ENCODE data around the gene KNCN. TPM values are rescaled to one million over a fixed set of nuclear protein-coding genes. Genes with fewer than 3 reads are reported as not detected.

Gene KNCN
- total RNA-seq, 2 experiments from 2014 or later = not detected

GRCh38 chr1:46535063-46535462 lies 16.4 kb downstream of the KNCN start:
- ChIA-PET CTCF (interaction anchor here (0.7 to 4.0 kb wide), 15 partner anchors 11 to 189 kb away, joined by 3 to 43 read pairs (median 3); partner anchors contain the start of genes KNCN and MKNK1), POLR2A (interaction anchor here (1.0 kb wide), 1 partner anchor 185 kb away, joined by 3 read pairs; no protein-coding TSS in a partner anchor)
- no peaks in the 10 kb centered on the region for H3K36me3 Mint-ChIP-seq (ENCODE audit: low read depth)
- peaks cover 27% of the 10 kb centered on the region for H3K4me1 Mint-ChIP-seq
- peak; percentile 52 for DNase-seq
- H3K27me3 Mint-ChIP-seq = peaks cover 44% of the 10 kb centered on the region
- H3K9me3 Mint-ChIP-seq = no peaks in the 10 kb centered on the region
- H3K27ac Mint-ChIP-seq = no peak overlapping the region
- H3K4me3 Mint-ChIP-seq = no peak overlapping the region

GRCh38 chr1:46533179-46533864 lies 18.1 kb downstream of the KNCN start:
- Mint-ChIP-seq H3K9me3 (no peaks in the 10 kb centered on the region), H3K27ac (no peak overlapping the region), H3K36me3 (ENCODE audit: low read depth) (no peaks in the 10 kb centered on the region), H3K27me3 (peaks cover 48% of the 10 kb centered on the region), H3K4me3 (peak overlapping the region; percentile 61), H3K4me1 (peaks cover 42% of the 10 kb centered on the region)
- CTCF ChIA-PET = interaction anchor here (0.6 to 4.0 kb wide), 16 partner anchors 10 to 212 kb away, joined by 3 to 43 read pairs (median 4); partner anchors contain the start of gene KNCN
- POLR2A ChIA-PET = interaction anchor here (1.0 to 1.5 kb wide), 4 partner anchors 11 to 185 kb away, joined by 3 to 6 read pairs (median 4); partner anchors contain the start of gene MKNK1
- peak; percentile 51 for DNase-seq

- peaks cover 45% of the 10 kb centered on the region for H3K27me3 Mint-ChIP-seq
- H3K36me3 Mint-ChIP-seq (ENCODE audit: low read depth) = no peaks in the 10 kb centered on the region
- no peaks in the 10 kb centered on the region for H3K9me3 Mint-ChIP-seq
- H3K27ac Mint-ChIP-seq = no peak overlapping the region
- POLR2A ChIA-PET = interaction anchor here (1.0 to 1.5 kb wide), 4 partner anchors 10 to 185 kb away, joined by 3 to 6 read pairs (median 4); partner anchors contain the start of gene MKNK1
- H3K4me3 Mint-ChIP-seq = no peak overlapping the region
- peak; percentile 71 for DNase-seq
- peaks cover 46% of the 10 kb centered on the region for H3K4me1 Mint-ChIP-seq
- CTCF ChIA-PET = interaction anchor here (0.7 to 4.0 kb wide), 14 partner anchors 10 to 194 kb away, joined by 3 to 43 read pairs (median 4); partner anchors contain the start of gene KNCN
These were observed 18.8 kb downstream of the KNCN start for GRCh38 chr1:46532498-46533178.

GRCh38 chr1:46532095-46532494 lies 19.4 kb downstream of the KNCN start:
- POLR2A ChIA-PET = no interaction called here
- Mint-ChIP-seq H3K4me3 (no peak overlapping the region), H3K27ac (no peak overlapping the region), H3K4me1 (peaks cover 49% of the 10 kb centered on the region), H3K36me3 (ENCODE audit: low read depth) (no peaks in the 10 kb centered on the region), H3K9me3 (no peaks in the 10 kb centered on the region), H3K27me3 (peaks cover 44% of the 10 kb centered on the region)
- DNase-seq = no peak
- CTCF ChIA-PET = interaction anchor here (0.7 to 4.0 kb wide), 2 partner anchors 9 to 194 kb away, joined by 3 to 31 read pairs; no protein-coding TSS in a partner anchor

- CTCF ChIA-PET = interaction anchor here (0.6 to 6.1 kb wide), 7 partner anchors 16 to 189 kb away, joined by 3 to 89 read pairs (median 11); partner anchors contain the start of gene EFCAB14
- no peak overlapping the region for H3K4me3 Mint-ChIP-seq
- peaks cover 36% of the 10 kb centered on the region for H3K27me3 Mint-ChIP-seq
- no peak overlapping the region for H3K27ac Mint-ChIP-seq
- POLR2A ChIA-PET = interaction anchor here (1.1 kb wide), 1 partner anchor 10 kb away, joined by 4 read pairs; no protein-coding TSS in a partner anchor
- no peaks in the 10 kb centered on the region for H3K9me3 Mint-ChIP-seq
- no peaks in the 10 kb centered on the region for H3K36me3 Mint-ChIP-seq (ENCODE audit: low read depth)
- no peak for DNase-seq
- H3K4me1 Mint-ChIP-seq = peaks cover 49% of the 10 kb centered on the region
These were observed 20.5 kb downstream of the KNCN start for GRCh38 chr1:46530791-46531409.

DNA sequence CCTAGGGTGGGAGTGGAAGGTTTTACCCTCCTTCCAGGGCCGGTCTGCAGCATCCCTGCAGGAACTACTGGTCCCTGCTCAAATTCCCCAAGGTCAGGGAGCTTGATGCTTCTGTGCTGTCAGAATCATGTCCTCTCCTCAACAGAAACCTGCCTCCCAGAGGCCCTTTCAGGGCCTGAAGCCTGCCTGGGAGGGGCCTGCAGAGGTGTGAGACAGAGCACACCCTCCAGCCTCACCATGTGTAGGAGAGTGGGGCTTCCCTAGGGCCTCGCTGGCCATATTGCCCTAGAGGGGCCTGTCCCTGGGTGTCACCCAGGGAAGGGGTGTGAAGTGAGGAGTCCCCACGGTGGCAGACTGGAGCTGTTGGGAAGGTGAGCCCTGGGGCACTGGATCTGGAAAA lies 21.1 kb downstream of the KNCN start:
- DNase-seq = no peak
- no peaks in the 10 kb centered on the region for H3K9me3 Mint-ChIP-seq
- ChIA-PET POLR2A (interaction anchor here (1.1 kb wide), 1 partner anchor 9 kb away, joined by 4 read pairs; no protein-coding TSS in a partner anchor), CTCF (interaction anchor here (1.0 to 6.1 kb wide), 11 partner anchors 8 to 195 kb away, joined by 3 to 89 read pairs (median 11); partner anchors contain the start of gene EFCAB14)
- peaks cover 49% of the 10 kb centered on the region for H3K4me1 Mint-ChIP-seq
- peaks cover 36% of the 10 kb centered on the region for H3K27me3 Mint-ChIP-seq
- H3K4me3 Mint-ChIP-seq = no peak overlapping the region
- H3K36me3 Mint-ChIP-seq (ENCODE audit: low read depth) = no peaks in the 10 kb centered on the region
- no peak overlapping the region for H3K27ac Mint-ChIP-seq

GRCh38 chr1:46529031-46529630 lies 22.3 kb downstream of the KNCN start:
- Mint-ChIP-seq H3K9me3 (no peaks in the 10 kb centered on the region), H3K4me3 (peak overlapping the region; percentile 11), H3K27ac (peak overlapping the region; percentile 53), H3K27me3 (peaks cover 28% of the 10 kb centered on the region), H3K4me1 (peaks cover 47% of the 10 kb centered on the region), H3K36me3 (ENCODE audit: low read depth) (no peaks in the 10 kb centered on the region)
- CTCF ChIA-PET = interaction anchor here (0.6 to 6.1 kb wide), 23 partner anchors 8 to 196 kb away, joined by 3 to 89 read pairs (median 5); partner anchors contain the start of gene EFCAB14
- POLR2A ChIA-PET = interaction anchor here (1.3 to 1.4 kb wide), 2 partner anchors 79 to 82 kb away, joined by 4 read pairs; no protein-coding TSS in a partner anchor
- DNase-seq = peak; percentile 28

DNA sequence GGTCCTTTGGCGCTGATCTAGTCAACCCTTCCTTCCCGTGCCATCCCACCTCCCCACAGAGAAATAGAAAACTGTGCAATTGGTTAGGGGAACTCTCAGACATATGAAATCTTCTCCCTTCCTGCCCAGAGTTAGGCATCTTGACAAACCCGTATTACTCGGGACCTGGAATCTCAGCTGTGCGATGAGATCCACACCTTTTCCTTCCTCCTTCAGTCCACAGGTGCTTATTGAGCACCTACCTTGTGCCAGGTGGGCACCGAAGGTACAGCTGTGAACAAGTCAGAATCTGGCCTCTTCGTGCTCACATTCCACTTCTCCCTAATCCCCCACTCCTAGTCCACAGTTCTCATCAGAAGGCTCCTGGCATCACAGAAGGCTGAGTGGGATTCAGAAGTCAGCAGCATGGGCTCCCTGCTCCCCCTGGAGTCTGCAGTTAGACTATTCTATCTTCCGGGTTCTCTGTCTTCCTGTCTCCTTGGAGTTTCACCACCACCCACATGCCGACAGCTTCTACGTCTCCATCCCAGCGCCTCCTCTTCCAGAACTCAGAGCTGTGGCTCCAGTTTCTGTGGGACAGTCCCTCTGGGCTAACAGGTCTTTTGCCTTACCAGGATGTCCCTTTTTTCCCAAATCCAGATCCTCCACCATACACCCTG lies 23.0 kb downstream of the KNCN start:
- Mint-ChIP-seq H3K27ac (peak overlapping the region; percentile 53), H3K27me3 (peaks cover 22% of the 10 kb centered on the region), H3K4me3 (no peak overlapping the region), H3K9me3 (no peaks in the 10 kb centered on the region), H3K4me1 (peaks cover 49% of the 10 kb centered on the region), H3K36me3 (ENCODE audit: low read depth) (no peaks in the 10 kb centered on the region)
- ChIA-PET POLR2A (interaction anchor here (1.3 to 1.4 kb wide), 2 partner anchors 78 to 81 kb away, joined by 4 read pairs; no protein-coding TSS in a partner anchor), CTCF (interaction anchor here (0.8 to 6.1 kb wide), 21 partner anchors 9 to 197 kb away, joined by 3 to 89 read pairs (median 5); partner anchors contain the start of gene EFCAB14)
- DNase-seq = no peak

- H3K9me3 Mint-ChIP-seq = no peaks in the 10 kb centered on the region
- H3K27ac Mint-ChIP-seq = peak overlapping the region; percentile 36
- no peaks in the 10 kb centered on the region for H3K36me3 Mint-ChIP-seq (ENCODE audit: low read depth)
- H3K27me3 Mint-ChIP-seq = peaks cover 22% of the 10 kb centered on the region
- H3K4me3 Mint-ChIP-seq = no peak overlapping the region
- POLR2A ChIA-PET = no interaction called here
- H3K4me1 Mint-ChIP-seq = peaks cover 51% of the 10 kb centered on the region
- peak; percentile 84 for DNase-seq
- CTCF ChIA-PET = interaction anchor here (0.8 to 6.1 kb wide), 17 partner anchors 8 to 197 kb away, joined by 3 to 89 read pairs (median 5); no protein-coding TSS in a partner anchor
These were observed 23.8 kb downstream of the KNCN start for GRCh38 chr1:46527474-46528296.

- peaks cover 22% of the 10 kb centered on the region for H3K27me3 Mint-ChIP-seq
- H3K4me3 Mint-ChIP-seq = no peak overlapping the region
- DNase-seq = no peak
- no peaks in the 10 kb centered on the region for H3K9me3 Mint-ChIP-seq
- ChIA-PET CTCF (interaction anchor here (0.8 to 6.1 kb wide), 13 partner anchors 10 to 198 kb away, joined by 3 to 89 read pairs (median 5); no protein-coding TSS in a partner anchor), POLR2A (interaction anchor here (1.4 to 1.5 kb wide), 2 partner anchors 37 to 101 kb away, joined by 3 to 4 read pairs; partner anchors contain the start of gene DMBX1)
- H3K4me1 Mint-ChIP-seq = peaks cover 55% of the 10 kb centered on the region
- H3K36me3 Mint-ChIP-seq (ENCODE audit: low read depth) = no peaks in the 10 kb centered on the region
- H3K27ac Mint-ChIP-seq = no peak overlapping the region
These were observed 24.7 kb downstream of the KNCN start for GRCh38 chr1:46526691-46527291.
